ENCODE measurements around the gene PRDX6.

Gene PRDX6

GRCh38 chr1:173477286-173478093, at the start of gene PRDX6:
PRDX6 (plus strand) TSS chr1:173477335; CDS start chr1:173477398, 63 bp downstream.
- H3K4me1 ChIP-seq (ENCODE audit: control insufficient read depth in 5 of 5, insufficient read depth in 5 of 5, low read length in 5 of 5), result peaks cover 4 to 59% (median 49%) of the 10 kb centered on the region in 5 donors
- peak within 1 kb of the TSS; percentile 97 for H3K27ac ChIP-seq (ENCODE audit: low read depth, low read length)
- peak within 1 kb of the TSS; percentile 80 to 94 (median 91) for H3K9ac ChIP-seq (ENCODE audit: low read length in 5 of 5)
- H3K36me3 ChIP-seq (ENCODE audit: control insufficient read depth in 5 of 5, insufficient read depth in 5 of 5, low read length in 5 of 5), result peaks cover 15 to 24% (median 16%) of the 10 kb centered on the region in 5 donors
- peak within 1 kb of the TSS; percentile 91 to 99 (median 95) for H3K4me3 ChIP-seq (ENCODE audit: low read depth in 1 of 5, low read length in 5 of 5)
- H3K9me3 ChIP-seq (ENCODE audit: control insufficient read depth in 5 of 5, low read length in 5 of 5), result no peaks in the 10 kb centered on the region
- H3K27me3 ChIP-seq (ENCODE audit: control insufficient read depth in 5 of 5, insufficient read depth in 4 of 5, low read length in 5 of 5), result no peaks in the 10 kb centered on the region

- Histone ChIP-seq H3K9me3 (ENCODE audit: control insufficient read depth in 5 of 5, low read length in 5 of 5) (no peaks in the 10 kb centered on the region), H3K27ac (ENCODE audit: low read depth, low read length) (peak overlapping the region; percentile 98), H3K36me3 (ENCODE audit: control insufficient read depth in 5 of 5, insufficient read depth in 5 of 5, low read length in 5 of 5) (no peaks in the 10 kb centered on the region), H3K9ac (ENCODE audit: low read length in 5 of 5) (peak overlapping the region; percentile 56 to 91 (median 72)), H3K4me1 (ENCODE audit: control insufficient read depth in 5 of 5, insufficient read depth in 5 of 5, low read length in 5 of 5) (peaks cover 13 to 46% (median 36%) of the 10 kb centered on the region in 5 donors), H3K4me3 (ENCODE audit: low read depth in 1 of 5, low read length in 5 of 5) (peak overlapping the region; percentile 36 to 50 (median 41)), H3K27me3 (ENCODE audit: control insufficient read depth in 5 of 5, insufficient read depth in 4 of 5, low read length in 5 of 5) (no peaks in the 10 kb centered on the region)
These were observed 47.4 kb upstream of the PRDX6 start for GRCh38 chr1:173429471-173430402.

GRCh38 chr1:173430677-173431303, 46.3 kb upstream of the PRDX6 start:
- Histone ChIP-seq H3K4me3 (ENCODE audit: low read depth in 1 of 5, low read length in 5 of 5) (peak overlapping the region in 1 of 5 donors; percentile 41), H3K4me1 (ENCODE audit: control insufficient read depth in 5 of 5, insufficient read depth in 5 of 5, low read length in 5 of 5) (peaks cover 13 to 42% (median 37%) of the 10 kb centered on the region in 5 donors), H3K27ac (ENCODE audit: low read depth, low read length) (peak overlapping the region; percentile 98), H3K36me3 (ENCODE audit: control insufficient read depth in 5 of 5, insufficient read depth in 5 of 5, low read length in 5 of 5) (no peaks in the 10 kb centered on the region), H3K9me3 (ENCODE audit: control insufficient read depth in 5 of 5, low read length in 5 of 5) (no peaks in the 10 kb centered on the region), H3K27me3 (ENCODE audit: control insufficient read depth in 5 of 5, insufficient read depth in 4 of 5, low read length in 5 of 5) (no peaks in the 10 kb centered on the region), H3K9ac (ENCODE audit: low read length in 5 of 5) (peak overlapping the region in 2 of 5 donors; percentile 70 to 72)

- no peaks in the 10 kb centered on the region for H3K27me3 ChIP-seq (ENCODE audit: control insufficient read depth in 5 of 5, insufficient read depth in 4 of 5, low read length in 5 of 5)
- no peak overlapping the region for H3K27ac ChIP-seq (ENCODE audit: low read depth, low read length)
- H3K4me1 ChIP-seq (ENCODE audit: control insufficient read depth in 5 of 5, insufficient read depth in 5 of 5, low read length in 5 of 5), result peaks cover 13 to 42% (median 37%) of the 10 kb centered on the region in 5 donors
- no peak overlapping the region for H3K9ac ChIP-seq (ENCODE audit: low read length in 5 of 5)
- no peaks in the 10 kb centered on the region for H3K9me3 ChIP-seq (ENCODE audit: control insufficient read depth in 5 of 5, low read length in 5 of 5)
- H3K4me3 ChIP-seq (ENCODE audit: low read depth in 1 of 5, low read length in 5 of 5), result no peak overlapping the region
- H3K36me3 ChIP-seq (ENCODE audit: control insufficient read depth in 5 of 5, insufficient read depth in 5 of 5, low read length in 5 of 5), result no peaks in the 10 kb centered on the region
These were observed 45.7 kb upstream of the PRDX6 start for GRCh38 chr1:173431304-173432045.

- H3K9me3 ChIP-seq (ENCODE audit: control insufficient read depth in 5 of 5, low read length in 5 of 5), result no peaks in the 10 kb centered on the region
- no peaks in the 10 kb centered on the region for H3K27me3 ChIP-seq (ENCODE audit: control insufficient read depth in 5 of 5, insufficient read depth in 4 of 5, low read length in 5 of 5)
- no peaks in the 10 kb centered on the region for H3K36me3 ChIP-seq (ENCODE audit: control insufficient read depth in 5 of 5, insufficient read depth in 5 of 5, low read length in 5 of 5)
- no peak overlapping the region for H3K9ac ChIP-seq (ENCODE audit: low read length in 5 of 5)
- peaks cover 13 to 42% (median 37%) of the 10 kb centered on the region in 5 donors for H3K4me1 ChIP-seq (ENCODE audit: control insufficient read depth in 5 of 5, insufficient read depth in 5 of 5, low read length in 5 of 5)
- H3K4me3 ChIP-seq (ENCODE audit: low read depth in 1 of 5, low read length in 5 of 5), result no peak overlapping the region
- H3K27ac ChIP-seq (ENCODE audit: low read depth, low read length), result no peak overlapping the region
These were observed 44.8 kb upstream of the PRDX6 start for GRCh38 chr1:173432331-173432730.

GRCh38 chr1:173433751-173434326, 43.3 kb upstream of the PRDX6 start:
- Histone ChIP-seq H3K9me3 (ENCODE audit: control insufficient read depth in 5 of 5, low read length in 5 of 5) (no peaks in the 10 kb centered on the region), H3K4me3 (ENCODE audit: low read depth in 1 of 5, low read length in 5 of 5) (no peak overlapping the region), H3K27me3 (ENCODE audit: control insufficient read depth in 5 of 5, insufficient read depth in 4 of 5, low read length in 5 of 5) (no peaks in the 10 kb centered on the region), H3K27ac (ENCODE audit: low read depth, low read length) (peak overlapping the region; percentile 2), H3K9ac (ENCODE audit: low read length in 5 of 5) (peak overlapping the region in 1 of 5 donors; percentile 4), H3K4me1 (ENCODE audit: control insufficient read depth in 5 of 5, insufficient read depth in 5 of 5, low read length in 5 of 5) (peaks cover 13 to 40% (median 36%) of the 10 kb centered on the region in 5 donors), H3K36me3 (ENCODE audit: control insufficient read depth in 5 of 5, insufficient read depth in 5 of 5, low read length in 5 of 5) (peaks cover 0 to 3% (median 0%) of the 10 kb centered on the region in 5 donors)

GRCh38 chr1:173436841-173437428, 40.2 kb upstream of the PRDX6 start:
- no peaks in the 10 kb centered on the region for H3K9me3 ChIP-seq (ENCODE audit: control insufficient read depth in 5 of 5, low read length in 5 of 5)
- peaks cover 0 to 5% (median 3%) of the 10 kb centered on the region in 5 donors for H3K36me3 ChIP-seq (ENCODE audit: control insufficient read depth in 5 of 5, insufficient read depth in 5 of 5, low read length in 5 of 5)
- H3K27me3 ChIP-seq (ENCODE audit: control insufficient read depth in 5 of 5, insufficient read depth in 4 of 5, low read length in 5 of 5), result no peaks in the 10 kb centered on the region
- no peak overlapping the region for H3K27ac ChIP-seq (ENCODE audit: low read depth, low read length)
- peaks cover 0 to 14% (median 9%) of the 10 kb centered on the region in 5 donors for H3K4me1 ChIP-seq (ENCODE audit: control insufficient read depth in 5 of 5, insufficient read depth in 5 of 5, low read length in 5 of 5)
- no peak overlapping the region for H3K4me3 ChIP-seq (ENCODE audit: low read depth in 1 of 5, low read length in 5 of 5)
- no peak overlapping the region for H3K9ac ChIP-seq (ENCODE audit: low read length in 5 of 5)

- Histone ChIP-seq H3K9me3 (ENCODE audit: control insufficient read depth in 5 of 5, low read length in 5 of 5) (no peaks in the 10 kb centered on the region), H3K27ac (ENCODE audit: low read depth, low read length) (no peak overlapping the region), H3K36me3 (ENCODE audit: control insufficient read depth in 5 of 5, insufficient read depth in 5 of 5, low read length in 5 of 5) (peaks cover 0 to 5% (median 4%) of the 10 kb centered on the region in 5 donors), H3K4me3 (ENCODE audit: low read depth in 1 of 5, low read length in 5 of 5) (no peak overlapping the region), H3K9ac (ENCODE audit: low read length in 5 of 5) (no peak overlapping the region), H3K27me3 (ENCODE audit: control insufficient read depth in 5 of 5, insufficient read depth in 4 of 5, low read length in 5 of 5) (no peaks in the 10 kb centered on the region), H3K4me1 (ENCODE audit: control insufficient read depth in 5 of 5, insufficient read depth in 5 of 5, low read length in 5 of 5) (peaks cover 0 to 14% (median 9%) of the 10 kb centered on the region in 5 donors)
These were observed 38.5 kb upstream of the PRDX6 start for GRCh38 chr1:173438675-173439074.
